GM18499 (cell line): Measurements from ENCODE around the gene ADAMTS17.

ENCODE experiments used
- ATAC-seq: cut with Tn5 transposase; IDR thresholded peaks from one replicate; pipeline ENCODE4 v1.9.1; 2021; ENCODE audit warnings: moderate number of reproducible peaks; ENCODE audit not compliant: insufficient read depth, unreplicated experiment

ADAMTS17 gene, protein sequence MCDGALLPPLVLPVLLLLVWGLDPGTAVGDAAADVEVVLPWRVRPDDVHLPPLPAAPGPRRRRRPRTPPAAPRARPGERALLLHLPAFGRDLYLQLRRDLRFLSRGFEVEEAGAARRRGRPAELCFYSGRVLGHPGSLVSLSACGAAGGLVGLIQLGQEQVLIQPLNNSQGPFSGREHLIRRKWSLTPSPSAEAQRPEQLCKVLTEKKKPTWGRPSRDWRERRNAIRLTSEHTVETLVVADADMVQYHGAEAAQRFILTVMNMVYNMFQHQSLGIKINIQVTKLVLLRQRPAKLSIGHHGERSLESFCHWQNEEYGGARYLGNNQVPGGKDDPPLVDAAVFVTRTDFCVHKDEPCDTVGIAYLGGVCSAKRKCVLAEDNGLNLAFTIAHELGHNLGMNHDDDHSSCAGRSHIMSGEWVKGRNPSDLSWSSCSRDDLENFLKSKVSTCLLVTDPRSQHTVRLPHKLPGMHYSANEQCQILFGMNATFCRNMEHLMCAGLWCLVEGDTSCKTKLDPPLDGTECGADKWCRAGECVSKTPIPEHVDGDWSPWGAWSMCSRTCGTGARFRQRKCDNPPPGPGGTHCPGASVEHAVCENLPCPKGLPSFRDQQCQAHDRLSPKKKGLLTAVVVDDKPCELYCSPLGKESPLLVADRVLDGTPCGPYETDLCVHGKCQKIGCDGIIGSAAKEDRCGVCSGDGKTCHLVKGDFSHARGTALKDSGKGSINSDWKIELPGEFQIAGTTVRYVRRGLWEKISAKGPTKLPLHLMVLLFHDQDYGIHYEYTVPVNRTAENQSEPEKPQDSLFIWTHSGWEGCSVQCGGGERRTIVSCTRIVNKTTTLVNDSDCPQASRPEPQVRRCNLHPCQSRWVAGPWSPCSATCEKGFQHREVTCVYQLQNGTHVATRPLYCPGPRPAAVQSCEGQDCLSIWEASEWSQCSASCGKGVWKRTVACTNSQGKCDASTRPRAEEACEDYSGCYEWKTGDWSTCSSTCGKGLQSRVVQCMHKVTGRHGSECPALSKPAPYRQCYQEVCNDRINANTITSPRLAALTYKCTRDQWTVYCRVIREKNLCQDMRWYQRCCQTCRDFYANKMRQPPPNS

GRCh38 chr15:100341750-100342560 lies at the start of gene ADAMTS17:
Gene ADAMTS17 (minus strand): TSS chr15:100341975. CDS start chr15:100341899, 76 bp downstream.
- peak; percentile 81 for ATAC-seq

DNA sequence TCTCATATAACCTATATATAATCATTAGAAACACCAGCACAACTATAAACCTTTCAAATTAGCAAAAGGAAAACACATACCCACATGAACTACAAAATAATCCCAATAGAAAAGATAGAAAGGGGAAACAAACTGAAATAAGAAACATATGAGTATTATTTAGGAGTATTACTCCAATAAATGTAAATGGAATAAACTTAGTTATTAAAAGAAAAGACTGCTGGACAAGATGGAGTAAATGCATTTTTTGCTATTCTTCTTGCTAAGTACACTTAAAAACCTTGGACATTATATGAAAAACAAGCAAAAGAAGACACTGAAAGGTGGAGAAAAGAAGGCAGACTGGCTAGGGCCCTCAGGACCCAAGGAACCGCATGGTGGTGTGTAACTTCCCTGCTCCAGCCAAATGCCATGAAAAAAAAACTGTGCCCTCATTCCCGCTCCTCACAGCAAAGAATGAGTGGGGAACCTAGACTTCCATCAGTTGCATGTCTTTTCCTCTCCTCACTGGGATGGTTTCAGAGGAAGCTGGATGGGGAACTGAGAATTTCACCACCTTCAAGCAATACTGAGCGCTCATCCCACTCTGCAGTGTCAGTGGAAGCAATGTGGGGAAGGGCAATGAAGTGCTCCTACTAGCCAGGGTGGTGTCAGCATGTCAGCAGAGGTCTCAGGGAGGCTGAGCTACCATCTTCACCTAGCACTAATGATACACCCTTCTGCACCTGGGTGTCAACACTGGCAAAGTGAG lies 43.7 kb upstream of the ADAMTS17 start:
- no peak for ATAC-seq

DNA sequence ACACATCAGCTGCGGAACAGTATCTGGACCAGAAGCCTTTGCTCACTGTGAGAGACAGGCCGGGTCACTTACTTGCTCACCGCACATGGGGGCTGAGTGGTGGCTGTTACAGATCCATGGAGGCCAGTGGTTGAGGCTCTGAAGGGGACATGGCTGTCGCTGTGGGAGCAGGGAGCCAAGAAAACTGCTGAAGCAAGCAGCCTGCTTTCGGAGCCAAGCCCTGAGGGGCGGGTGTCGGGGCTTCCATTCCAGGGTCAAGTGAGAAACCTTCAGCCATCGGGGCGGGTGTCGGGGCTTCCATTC lies 42.3 kb upstream of the ADAMTS17 start:
- no peak for ATAC-seq

- no peak for ATAC-seq
Observed at GRCh38 chr15:100383302-100384107, 41.7 kb upstream of the ADAMTS17 start.

DNA sequence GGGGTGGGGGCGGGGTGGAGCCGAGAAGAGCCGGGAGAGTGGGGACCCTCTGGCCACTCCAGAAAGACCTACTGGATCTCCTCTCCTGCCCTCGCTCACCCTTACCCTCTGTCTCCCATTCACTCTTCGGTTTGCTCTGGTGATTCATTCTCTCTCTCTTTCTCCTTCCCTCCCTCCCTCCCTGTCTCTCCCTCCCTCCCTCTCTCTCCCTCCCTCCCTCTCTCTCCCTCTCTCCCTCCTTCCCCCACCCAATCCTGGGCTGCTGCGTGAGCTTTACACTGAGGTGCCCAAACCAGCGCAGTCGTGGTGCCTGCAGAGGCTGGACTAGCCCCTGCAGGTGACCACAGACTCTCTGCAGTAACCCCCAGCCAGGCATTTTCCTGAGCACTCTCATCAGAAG lies 32.2 kb upstream of the ADAMTS17 start:
- ATAC-seq: no peak

- ATAC-seq: no peak
Observed at GRCh38 chr15:100373120-100373896, 31.5 kb upstream of the ADAMTS17 start.

GRCh38 chr15:100372739-100373119 lies 31.0 kb upstream of the ADAMTS17 start:
- no peak for ATAC-seq

- ATAC-seq: no peak
Observed at GRCh38 chr15:100355342-100355741, 13.6 kb upstream of the ADAMTS17 start.

DNA sequence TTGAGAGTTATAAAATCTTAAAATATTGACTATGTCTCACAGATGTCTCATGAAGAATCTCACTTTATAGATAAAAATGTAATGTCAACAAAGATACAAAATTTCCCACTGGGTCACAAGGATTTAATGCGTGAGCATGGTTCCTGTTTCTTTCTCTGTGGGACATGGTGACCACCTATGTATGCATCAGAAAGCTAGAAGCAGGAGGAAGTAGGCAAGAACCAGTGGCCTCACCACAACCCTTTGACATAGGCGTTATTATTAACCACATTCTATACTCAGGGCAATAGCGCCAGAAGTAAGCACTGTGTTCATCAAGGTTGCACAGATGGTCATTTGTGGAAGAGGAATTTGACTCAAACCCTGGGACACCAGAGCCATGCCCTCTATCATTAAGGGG lies 11.7 kb upstream of the ADAMTS17 start:
- no peak for ATAC-seq

- no peak for ATAC-seq
Observed at GRCh38 chr15:100350434-100351226, 8.9 kb upstream of the ADAMTS17 start.

DNA sequence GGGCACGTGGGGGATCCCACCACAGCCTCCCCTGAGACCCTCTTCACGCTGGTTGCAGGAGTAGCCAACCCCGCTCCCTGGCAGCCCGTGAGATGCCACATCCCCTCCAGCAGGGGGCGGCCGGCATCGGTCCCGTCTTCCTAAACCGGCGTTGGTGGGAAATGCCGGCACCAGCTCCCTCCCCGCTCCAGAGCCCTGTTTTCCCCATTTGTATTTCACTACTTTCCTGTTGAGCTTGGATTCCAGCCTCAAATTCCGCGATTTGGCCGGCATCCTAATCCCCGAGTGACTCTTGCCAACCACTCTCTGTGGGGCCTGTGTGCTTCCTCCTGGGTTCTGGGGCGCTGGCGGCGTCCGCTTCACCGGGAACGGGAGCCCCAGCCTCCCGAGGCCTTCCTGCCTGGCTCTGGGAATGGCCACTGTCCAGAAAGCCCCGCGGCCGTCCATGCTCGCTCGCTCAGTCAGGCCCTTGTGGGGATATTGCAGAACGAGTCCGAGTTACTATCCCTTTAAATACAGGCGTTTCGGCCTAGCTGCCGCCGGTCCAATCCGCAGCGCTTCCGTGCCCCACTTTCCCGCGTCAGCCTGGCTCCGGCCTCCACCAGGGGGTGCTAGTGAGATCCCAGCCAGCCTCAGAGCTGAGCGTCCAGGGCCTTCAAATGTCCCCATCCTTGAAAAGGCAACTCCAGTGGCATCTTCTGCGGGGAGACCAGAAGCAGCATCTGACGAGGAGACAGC lies 8.1 kb upstream of the ADAMTS17 start:
- peak; percentile 86 for ATAC-seq

- ATAC-seq: no peak
Observed at GRCh38 chr15:100349321-100349695, 7.5 kb upstream of the ADAMTS17 start.

- no peak for ATAC-seq
Observed at GRCh38 chr15:100348578-100348977, 6.8 kb upstream of the ADAMTS17 start.

DNA sequence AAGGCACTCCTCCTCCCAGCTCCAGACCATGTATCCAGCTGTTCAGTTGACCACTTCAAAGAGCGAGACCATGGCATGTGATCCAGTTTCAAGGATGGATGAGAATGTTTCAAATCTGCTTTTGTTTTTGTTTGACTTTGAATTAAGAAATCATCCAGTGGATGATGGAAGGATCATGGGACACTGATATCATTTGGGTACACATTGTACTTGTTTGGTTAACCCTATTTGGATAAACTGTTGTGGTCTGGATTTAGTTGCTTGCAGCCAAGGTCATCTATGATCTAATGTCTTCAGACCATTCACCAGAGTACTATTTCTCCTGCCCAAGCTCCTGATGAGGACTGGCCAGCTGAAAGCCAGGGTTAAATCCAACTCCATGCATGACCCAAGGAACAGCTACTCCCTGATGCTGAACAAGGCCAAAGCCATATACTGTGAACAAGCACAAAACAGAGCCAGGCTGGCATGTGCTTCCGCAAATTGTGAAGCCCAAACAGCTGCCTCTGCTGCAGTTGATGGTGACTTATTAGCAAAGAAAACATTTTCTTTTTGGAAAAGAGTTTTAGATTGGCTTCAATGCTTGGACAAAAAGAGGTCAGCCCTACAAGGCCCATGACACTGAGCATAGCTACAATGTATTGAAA lies 5.2 kb upstream of the ADAMTS17 start:
- no peak for ATAC-seq

- ATAC-seq: no peak
Observed at GRCh38 chr15:100345438-100345837, 3.7 kb upstream of the ADAMTS17 start.

DNA sequence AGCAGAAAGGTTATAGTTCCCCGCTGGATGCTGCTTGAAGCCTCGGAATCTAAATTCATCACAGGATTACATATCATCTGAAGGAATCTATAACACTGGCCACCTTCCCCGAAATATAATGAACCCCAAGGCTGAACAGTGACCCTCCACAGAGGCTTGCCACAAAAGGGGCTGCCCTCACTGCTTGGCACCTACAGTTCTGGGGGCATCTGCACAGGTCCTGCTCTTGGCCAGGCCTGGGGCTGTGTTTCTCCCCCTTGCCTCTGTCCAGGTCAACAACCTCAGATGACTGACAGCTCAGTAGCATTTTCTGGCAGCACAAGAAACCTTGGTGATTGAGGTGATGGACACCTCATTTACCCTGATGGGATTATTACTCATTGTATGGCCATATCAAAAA lies 1.5 kb upstream of the ADAMTS17 start:
- no peak for ATAC-seq
